SW 1271 (cell line): ENCODE results near the gene SPINK5.
A peak's percentile ranks its signal among the peaks of the same experiment; 100 is the strongest.

Experiments used
- DNase-seq, 2 experiments: peaks; one replicate each; lab custom pipeline; 2025; lab: John Stamatoyannopoulos, UW

Gene SPINK5

DNA sequence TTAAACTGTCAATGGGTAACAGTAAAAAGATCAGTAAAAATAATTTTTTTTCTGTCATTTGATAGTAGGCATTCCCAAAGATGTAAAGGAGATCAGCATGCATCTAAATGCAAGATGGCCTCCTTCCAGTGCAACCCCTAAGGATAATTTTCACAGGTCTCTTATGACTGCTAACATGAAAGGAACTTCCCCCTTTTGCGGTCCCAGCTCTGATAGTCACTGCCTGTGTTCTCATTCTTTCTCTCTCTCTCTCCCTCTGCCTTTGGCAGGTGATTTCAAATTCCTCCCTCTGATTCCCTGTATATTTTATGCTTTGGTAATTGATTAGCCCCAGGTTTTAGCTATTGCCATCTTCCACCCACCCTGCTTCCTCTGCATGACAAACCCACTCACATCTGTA lies 113.4 kb downstream of the SPINK5 start:
- DNase-seq: no peak

DNA sequence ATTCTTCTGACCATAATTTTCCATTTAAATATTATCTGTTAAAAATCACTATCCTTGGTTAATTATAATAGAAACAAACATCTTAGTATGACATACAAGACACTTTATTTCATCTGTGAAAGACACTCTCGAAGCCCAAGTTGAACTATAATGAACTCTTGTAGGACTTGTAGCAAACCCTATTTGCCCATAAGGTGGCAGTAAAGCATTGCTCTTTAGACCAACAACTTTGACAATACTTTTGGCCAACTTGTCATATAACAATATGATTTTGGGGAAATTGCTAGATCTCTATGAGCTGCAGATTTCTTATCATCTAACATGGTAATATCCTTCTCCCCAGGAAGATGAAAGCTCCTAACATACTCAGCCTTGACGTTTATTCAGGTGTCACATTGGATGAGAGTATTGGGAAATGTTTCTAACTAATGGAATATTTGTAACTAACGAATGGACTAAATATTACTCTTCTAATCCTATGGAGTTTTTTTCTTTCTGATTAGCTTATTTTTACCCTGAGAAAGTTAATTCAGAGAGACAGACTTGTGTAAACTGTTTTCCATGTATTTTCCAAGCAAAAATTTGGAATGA lies 115.5 kb downstream of the SPINK5 start:
- DNase-seq: peak; percentile 13 to 58

DNA sequence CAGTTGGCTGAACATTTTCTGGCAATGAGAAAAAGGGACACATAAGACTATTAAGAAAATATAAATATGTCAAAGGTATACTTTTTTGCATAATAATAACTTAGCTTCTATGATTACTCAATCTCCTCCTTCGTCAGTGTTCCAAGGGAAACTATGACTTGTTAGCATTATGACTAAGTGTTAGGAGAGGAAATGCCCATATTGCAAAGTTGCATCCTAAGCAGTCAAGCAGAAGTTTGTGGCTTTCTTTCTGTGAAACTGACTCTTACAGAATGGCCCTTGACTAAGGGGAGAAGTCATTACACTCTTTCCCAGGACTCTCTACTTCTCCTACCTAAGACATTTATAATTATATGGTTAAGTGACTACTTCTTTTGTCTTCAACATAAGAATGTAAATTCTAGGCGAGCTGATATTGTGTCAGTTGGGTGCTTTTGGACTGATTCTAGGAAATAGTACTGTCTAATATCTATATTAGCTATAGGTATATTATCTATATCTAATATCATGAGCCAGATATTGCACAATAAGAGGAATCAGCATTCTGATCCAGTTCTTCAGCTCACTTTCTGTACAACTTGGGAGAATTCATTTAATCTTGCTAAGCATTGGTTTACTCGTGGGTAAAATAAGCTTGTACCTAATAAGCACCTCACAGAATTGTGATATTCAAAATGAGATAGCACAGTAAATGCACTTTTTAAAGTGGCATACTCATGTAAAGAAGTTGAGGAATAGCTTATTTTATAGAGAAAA lies 122.6 kb downstream of the SPINK5 start:
- peak in 1 of 2 experiments; percentile 17 for DNase-seq
